B cell (primary cell): ENCODE results near the gene TBC1D1. TPM values are rescaled to one million over a fixed set of nuclear protein-coding genes. Genes with fewer than 3 reads are reported as not detected.

Experiments
- ATAC-seq: fragments of 200-7000 bp; cut with Tn5 transposase; one replicate; pipeline ENCODE4 v1.10.0; 2021; ENCODE audit warnings: low read depth, mild to moderate bottlenecking, moderate number of reproducible peaks, moderate library complexity
- CTCF ChIA-PET: fragments of 350-600 bp; sonication (Branson Sonifier 250); formaldehyde crosslinking; loops from one replicate; lab custom pipeline; 2021; ENCODE audit warnings: antibody characterized with exemption, inconsistent platforms; lab: Charles Lee
- POLR2A ChIA-PET: fragments of 350-600 bp; sonication (Branson Sonifier 250); formaldehyde crosslinking; loops from one replicate; lab custom pipeline; 2021; ENCODE audit warnings: antibody characterized with exemption; lab: Charles Lee
- DNase-seq: peaks from one replicate; pipeline ENCODE4 v3.0.0; 2013
- H2AFZ ChIP-seq: 2 replicates; pipeline ENCODE4 v1.6.1; 2012; ENCODE audit warnings: mild to moderate bottlenecking, low read depth, low read length; ENCODE audit not compliant: insufficient read depth, poor library complexity, severe bottlenecking
- H3K27ac ChIP-seq, 2 donors: 1 replicate in 1 of 2; 2 replicates in 1 of 2; pipeline ENCODE4 v1.5.1; 2012 to 2013; ENCODE audit warnings: low read length in 2 of 2, mild to moderate bottlenecking in 2 of 2, moderate library complexity in 1 of 2
- H3K27me3 ChIP-seq, 4 experiments: fragments of 200-600 bp in 1 of 4; sonication (generic) in 1 of 4; replicated peaks in 1 of 4; 1 replicate in 2 of 4; 2 replicates in 2 of 4; pipeline versions ENCODE4 v1.6.1 to v1.7.0; 2013 to 2016; ENCODE audit warnings: low read length in 3 of 4, mild to moderate bottlenecking in 2 of 4, mixed read lengths in 1 of 4, moderate library complexity in 1 of 4; ENCODE audit not compliant: insufficient read depth in 4 of 4, control insufficient read depth in 3 of 4; ENCODE audit errors: control extremely low read depth in 1 of 4
- H3K36me3 ChIP-seq, 2 experiments: replicated peaks in 1 of 2; 1 replicate in 1 of 2; 2 replicates in 1 of 2; pipeline versions ENCODE4 v1.6.1 to v1.7.1; 2013; ENCODE audit warnings: low read length in 1 of 2; ENCODE audit not compliant: insufficient read depth in 2 of 2, control insufficient read depth in 1 of 2; ENCODE audit errors: control extremely low read depth in 1 of 2, extremely low read depth in 1 of 2
- H3K4me1 ChIP-seq, 2 donors: fragments of 200-600 bp in 1 of 2; sonication (generic) in 1 of 2; 1 replicate in 1 of 2; 2 replicates in 1 of 2; pipeline versions ENCODE4 v1.5.1 to v1.6.1; 2013 to 2017; ENCODE audit warnings: low read length in 2 of 2; ENCODE audit not compliant: control insufficient read depth in 2 of 2, insufficient read depth in 2 of 2
- H3K4me2 ChIP-seq: replicated peaks from 2 replicates; pipeline ENCODE3; 2012; ENCODE audit warnings: mild to moderate bottlenecking, low read depth, low read length; ENCODE audit not compliant: poor library complexity, severe bottlenecking
- H3K4me3 ChIP-seq, 5 experiments: fragments of 200-600 bp in 1 of 5; sonication (generic) in 1 of 5; 1 replicate in 3 of 5; 2 replicates in 2 of 5; pipeline versions ENCODE4 v1.5.1 to v1.7.0; 2011 to 2016; ENCODE audit warnings: low read length in 4 of 5, mild to moderate bottlenecking in 4 of 5, low read depth in 2 of 5, control low read depth in 1 of 5, moderate library complexity in 1 of 5; ENCODE audit not compliant: insufficient read depth in 1 of 5; ENCODE audit errors: control extremely low read depth in 1 of 5, extremely low read depth in 1 of 5
- H3K79me2 ChIP-seq: fragments of 200-600 bp; sonication (generic); one replicate; pipeline ENCODE4 v1.6.0; 2016; ENCODE audit warnings: low read length; ENCODE audit not compliant: control insufficient read depth, insufficient read depth
- H3K9ac ChIP-seq: fragments of 200-600 bp; sonication (generic); 2 replicates; pipeline ENCODE4 v1.6.1; 2017; ENCODE audit warnings: mild to moderate bottlenecking, low read length, moderate library complexity
- H3K9me3 ChIP-seq, 3 donors: one replicate each; pipeline versions ENCODE4 v1.6.1 to v1.7.1; 2013; ENCODE audit warnings: low read length in 2 of 3; ENCODE audit not compliant: control insufficient read depth in 2 of 3, insufficient read depth in 1 of 3; ENCODE audit errors: control extremely low read depth in 1 of 3
- H4K20me1 ChIP-seq: 2 replicates; pipeline ENCODE4 v1.6.0; 2012; ENCODE audit warnings: mild to moderate bottlenecking, low read length; ENCODE audit not compliant: insufficient read depth, control insufficient read depth, poor library complexity, severe bottlenecking
- H3K27ac Mint-ChIP-seq: one replicate; pipeline ENCODE4 v1.8.0; 2021; ENCODE audit warnings: mixed read lengths
- H3K27me3 Mint-ChIP-seq: one replicate; pipeline ENCODE4 v1.8.0; 2021; ENCODE audit warnings: mixed read lengths
- H3K4me1 Mint-ChIP-seq: one replicate; pipeline ENCODE4 v1.8.0; 2021; ENCODE audit warnings: mixed read lengths
- H3K4me3 Mint-ChIP-seq: one replicate; pipeline ENCODE4 v1.8.0; 2021; ENCODE audit warnings: mixed read lengths
- H3K9me3 Mint-ChIP-seq: one replicate; pipeline ENCODE4 v1.8.0; 2022; ENCODE audit warnings: mixed read lengths; ENCODE audit not compliant: insufficient read depth
- CTCF ChIP-seq: fragments of 200-600 bp; IDR thresholded peaks from one replicate; pipeline ENCODE4 v1.8.0; 2022; ENCODE audit warnings: antibody characterized with exemption, mild to moderate bottlenecking
- EZH2 ChIP-seq: IDR thresholded peaks from 2 replicates; pipeline ENCODE4 v1.6.1; 2012; ENCODE audit warnings: borderline replicate concordance, low read depth, mild to moderate bottlenecking, moderate library complexity, low read length; ENCODE audit not compliant: insufficient read depth, poor library complexity, severe bottlenecking
- whole genome bisulfite sequencing: methylation state at CpG from one replicate; pipeline ENCODE4 v1.1.5; 2013; ENCODE audit warnings: missing lambda C conversion rate; ENCODE audit not compliant: insufficient coverage; 5-methylcytosine and 5-hydroxymethylcytosine counted together
- intact Hi-C: fragments of 100-400 bp; cut with micrococcal nuclease; formaldehyde crosslinking; loops from one replicate; pipeline ENCODE4 v1.10.0; 2022
- polyA plus RNA-seq: library from polyadenylated mRNA; depleted of rRNA; stranded (reverse); fragments of >200 nt; gene quantifications from 2 replicates; pipeline ENCODE4 v1.2.3, GENCODE V29; 2012
- total RNA-seq, 2 donors: library from RNA; stranded (reverse); fragments of 120-200 nt in 1 of 2; gene quantifications; 1 replicate in 1 of 2; 2 replicates in 1 of 2; pipeline versions ENCODE4 v1.2.3 to v1.2.4, GENCODE V29; 2013 to 2022

The TBC1D1 gene
- total and polyA plus RNA-seq, 2 donors (not counting 1 experiment from before 2014, with no cell fraction given), result 88.2 to 98.7 TPM

- ATAC-seq (no peak), DNase-seq (no peak)
- Histone ChIP-seq H3K79me2 (peaks cover 56% of the 10 kb centered on the region), H3K9me3 (peaks cover 0 to 7% (median 0%) of the 10 kb centered on the region in 3 donors), H2AFZ (no peak overlapping the region), H3K27me3 (no peaks in the 10 kb centered on the region), H3K4me1 (no peaks in the 10 kb centered on the region), H3K4me2 (no peak overlapping the region), H4K20me1 (peaks cover 33% of the 10 kb centered on the region), H3K27ac (no peak overlapping the region), H3K36me3 (peaks cover 4 to 18% of the 10 kb centered on the region in 2 experiments), H3K4me3 (no peak overlapping the region), H3K9ac (no peak overlapping the region)
- ChIA-PET CTCF (no interaction called here), POLR2A (no interaction called here)
- Mint-ChIP-seq H3K4me3 (no peak overlapping the region), H3K27me3 (no peaks in the 10 kb centered on the region), H3K9me3 (no peaks in the 10 kb centered on the region), H3K4me1 (peaks cover 4% of the 10 kb centered on the region), H3K27ac (no peak overlapping the region)
- TF ChIP-seq EZH2 (no peak), CTCF (no peak)
- intact Hi-C loops, result no loop called here
- WGBS, result 100% methylated on average over 1 of the region's 3 CpGs
Observed at GRCh38 chr4:37938208-37938607, 47.3 kb downstream of the TBC1D1 start.

GRCh38 chr4:37946503-37947179 is 55.8 kb downstream of the TBC1D1 start:
- DNase-seq (no peak), ATAC-seq (no peak)
- Histone ChIP-seq H4K20me1 (peaks cover 39% of the 10 kb centered on the region), H3K9ac (no peak overlapping the region), H3K79me2 (peaks cover 16% of the 10 kb centered on the region), H3K4me1 (peaks cover 8 to 24% of the 10 kb centered on the region in 2 donors), H3K27me3 (no peaks in the 10 kb centered on the region), H3K4me3 (no peak overlapping the region), H3K9me3 (no peaks in the 10 kb centered on the region), H3K36me3 (no peaks in the 10 kb centered on the region), H2AFZ (no peak overlapping the region), H3K4me2 (no peak overlapping the region), H3K27ac (no peak overlapping the region)
- intact Hi-C loops, result no loop called here
- Mint-ChIP-seq H3K27me3 (no peaks in the 10 kb centered on the region), H3K9me3 (no peaks in the 10 kb centered on the region), H3K4me1 (peaks cover 32% of the 10 kb centered on the region), H3K4me3 (no peak overlapping the region), H3K27ac (no peak overlapping the region)
- TF ChIP-seq EZH2, result no peak
- TF ChIP-seq CTCF, result no peak
- 30% methylated on average over 4 of the region's 10 CpGs for WGBS
- POLR2A ChIA-PET, result no interaction called here
- CTCF ChIA-PET, result no interaction called here
